ENCODE results near the gene ROMO1. TPM values are rescaled to one million over a fixed set of nuclear protein-coding genes. Genes with fewer than 3 reads are reported as not detected.
"Not testable (repeated sequence)": the region's sequence is repeated elsewhere in the genome, so short reads cannot be mapped to it uniquely, and the experiment has no call there.

The ROMO1 gene
- total RNA-seq, 4 donors from 2014 or later: 158 to 312 (median 228) TPM

- 52 to 69% methylated on average over 8 of the region's 8 CpGs for WGBS, 2 donors (ENCODE audit: low coverage in 1 of 2)
- TF ChIP-seq EP300 (IDR thresholded peaks at IDR 0.05): no peak
- no peak for TF ChIP-seq POLR2AphosphoS5 (IDR thresholded peaks at IDR 0.05)
- TF ChIP-seq CTCF (IDR thresholded peaks at IDR 0.05): no peak
- no peak for TF ChIP-seq POLR2A (IDR thresholded peaks at IDR 0.05)
- no peak for ATAC-seq
- Histone ChIP-seq H3K4me3 (no peak overlapping the region), H3K9me3 (no peaks in the 10 kb centered on the region), H3K27ac (no peak overlapping the region), H3K4me1 (peaks cover 0 to 61% (median 0%) of the 10 kb centered on the region in 3 donors), H3K27me3 (no peaks in the 10 kb centered on the region), H3K36me3 (peaks cover 5 to 98% of the 10 kb centered on the region in 2 donors)
These were observed 20.5 kb downstream of the ROMO1 start for GRCh38 chr20:35719717-35720116.

GRCh38 chr20:35720165-35721123 lies 21.2 kb downstream of the ROMO1 start:
- no peak for ATAC-seq
- WGBS, 2 donors (ENCODE audit: low coverage in 1 of 2): 83 to 90% methylated on average over 2 to 12 of the region's 13 CpGs
- Histone ChIP-seq H3K27ac (no peak overlapping the region), H3K4me1 (peaks cover 0 to 58% (median 0%) of the 10 kb centered on the region in 3 donors), H3K27me3 (no peaks in the 10 kb centered on the region), H3K4me3 (no peak overlapping the region), H3K36me3 (peaks cover 5 to 98% of the 10 kb centered on the region in 2 donors), H3K9me3 (no peaks in the 10 kb centered on the region)
- TF ChIP-seq CTCF (IDR thresholded peaks at IDR 0.05): no peak
- TF ChIP-seq POLR2A (IDR thresholded peaks at IDR 0.05): no peak
- TF ChIP-seq EP300 (IDR thresholded peaks at IDR 0.05): no peak
- TF ChIP-seq POLR2AphosphoS5 (IDR thresholded peaks at IDR 0.05): no peak

DNA sequence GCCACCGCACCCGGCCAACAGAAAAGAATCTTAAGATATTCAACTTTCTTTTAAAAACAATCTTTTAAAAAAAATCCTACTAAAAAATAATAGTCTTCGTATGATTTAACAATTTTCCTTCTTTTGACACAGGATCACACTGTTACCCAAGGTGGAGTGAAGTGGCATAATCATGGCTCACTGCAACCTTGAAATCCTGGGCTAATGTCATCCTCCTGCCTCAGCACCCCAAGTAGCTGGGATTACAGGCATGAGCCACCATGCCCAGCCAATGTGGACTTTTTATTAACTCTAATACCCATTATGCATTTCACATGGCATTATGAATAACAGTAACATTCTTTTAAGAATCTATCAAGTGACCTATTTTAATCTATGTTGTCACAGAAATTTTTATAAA lies 22.0 kb downstream of the ROMO1 start:
- H3K36me3 ChIP-seq: peaks cover 2 to 98% of the 10 kb centered on the region in 2 donors
- 80 to 89% methylated on average over 3 of the region's 3 CpGs for WGBS, 2 donors (ENCODE audit: low coverage in 1 of 2)
- H3K4me1 ChIP-seq: peaks cover 0 to 58% (median 0%) of the 10 kb centered on the region in 3 donors
- H3K4me3 ChIP-seq: no peak overlapping the region
- H3K27me3 ChIP-seq: no peaks in the 10 kb centered on the region
- no peak overlapping the region for H3K27ac ChIP-seq
- ATAC-seq: no peak
- H3K9me3 ChIP-seq: no peaks in the 10 kb centered on the region
- TF ChIP-seq CTCF (IDR thresholded peaks at IDR 0.05) (no peak), POLR2AphosphoS5 (IDR thresholded peaks at IDR 0.05) (no peak), POLR2A (IDR thresholded peaks at IDR 0.05) (no peak), EP300 (IDR thresholded peaks at IDR 0.05) (no peak)

DNA sequence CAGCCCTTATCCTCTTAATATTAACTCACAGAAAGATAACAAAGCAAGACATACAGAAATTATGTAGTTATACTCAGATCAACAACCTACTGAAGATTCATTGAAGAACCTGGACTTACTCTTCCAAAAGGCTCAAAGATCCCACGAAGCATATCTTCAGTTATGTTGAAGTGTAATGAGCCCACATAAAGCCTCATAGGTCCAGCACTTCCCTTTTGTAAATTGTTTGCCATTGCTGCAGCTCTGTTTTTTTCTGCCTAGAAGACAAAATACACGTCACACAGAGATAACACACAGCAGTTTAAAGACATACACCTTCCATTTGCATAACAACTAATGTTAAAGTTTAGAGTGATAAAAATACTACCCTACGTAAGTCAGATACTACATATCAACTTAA lies 22.4 kb downstream of the ROMO1 start:
- peaks cover 0 to 98% of the 10 kb centered on the region in 2 donors for H3K36me3 ChIP-seq

DNA sequence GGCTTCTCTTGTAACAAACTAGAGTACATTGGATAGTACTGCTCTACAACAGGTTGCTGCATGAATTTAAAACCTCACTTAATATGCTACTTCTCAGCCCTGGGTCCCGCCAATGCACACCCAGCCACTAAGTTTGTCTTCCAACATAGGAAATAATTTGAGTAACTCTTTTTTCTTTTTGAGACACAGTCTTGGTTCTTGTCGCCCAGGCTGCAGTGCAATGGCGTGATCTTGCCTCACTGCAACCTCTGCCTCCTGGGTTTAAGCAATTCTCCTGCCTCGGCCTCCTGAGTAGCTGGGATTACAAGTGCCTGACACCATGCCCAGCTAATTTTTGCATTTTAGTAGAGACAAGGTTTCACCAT lies 24.1 kb downstream of the ROMO1 start:
- not testable (repeated sequence) for H3K4me3 ChIP-seq, H3K27me3 ChIP-seq, ATAC-seq, H3K27ac ChIP-seq, H3K9me3 ChIP-seq
- Histone ChIP-seq H3K4me1 (peaks cover 0 to 58% (median 0%) of the 10 kb centered on the region in 3 donors), H3K36me3 (peaks cover 0 to 98% of the 10 kb centered on the region in 2 donors)
- 62 to 95% methylated on average over 3 of the region's 4 CpGs for WGBS, 2 donors (ENCODE audit: low coverage in 1 of 2)

More for the DNA sequence above, 22.4 kb downstream of the ROMO1 start:
- TF ChIP-seq POLR2AphosphoS5 (IDR thresholded peaks at IDR 0.05) (no peak), POLR2A (IDR thresholded peaks at IDR 0.05) (no peak), CTCF (IDR thresholded peaks at IDR 0.05) (no peak), EP300 (IDR thresholded peaks at IDR 0.05) (no peak)
- Histone ChIP-seq H3K27ac (no peak overlapping the region), H3K4me3 (no peak overlapping the region), H3K27me3 (no peaks in the 10 kb centered on the region), H3K9me3 (no peaks in the 10 kb centered on the region), H3K4me1 (peaks cover 0 to 60% (median 0%) of the 10 kb centered on the region in 3 donors)
- ATAC-seq: no peak
- 52 to 55% methylated on average over 3 of the region's 3 CpGs for WGBS, 2 donors (ENCODE audit: low coverage in 1 of 2)

DNA sequence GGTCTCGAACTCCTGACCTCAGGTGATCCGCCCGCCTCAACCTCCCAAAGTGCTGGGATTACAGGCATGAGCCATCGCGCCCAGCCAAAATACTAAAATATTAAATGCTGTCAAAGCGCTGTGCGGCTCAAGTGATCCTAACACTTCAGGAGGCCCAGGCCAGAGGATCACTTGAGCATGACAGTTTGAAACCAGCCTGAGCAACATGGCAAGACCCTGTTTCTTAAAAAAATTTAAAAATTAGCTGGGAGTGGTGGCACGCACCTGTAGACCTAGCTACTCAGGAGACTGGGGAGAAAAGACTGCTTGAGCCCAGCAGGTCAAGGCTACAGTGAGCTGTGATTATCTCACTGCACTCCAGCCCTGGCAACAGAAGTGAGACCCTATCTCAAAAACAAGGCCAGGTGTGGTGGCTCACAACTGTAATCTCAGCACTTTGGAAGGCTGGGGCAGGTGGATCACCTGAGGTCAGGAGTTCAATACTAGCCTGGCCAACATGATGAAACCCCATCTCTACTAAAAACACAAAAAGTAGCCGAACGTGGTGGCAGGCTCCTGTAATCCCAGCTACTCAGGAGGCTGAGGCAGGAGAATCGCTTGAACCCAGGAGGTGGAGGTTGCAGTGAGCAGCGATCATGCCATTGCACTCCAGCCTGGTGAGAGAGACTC lies 24.6 kb downstream of the ROMO1 start:
- ATAC-seq, H3K27me3 ChIP-seq, H3K4me3 ChIP-seq, H3K27ac ChIP-seq, H3K9me3 ChIP-seq: not testable (repeated sequence)
- WGBS, 2 donors (ENCODE audit: low coverage in 1 of 2): 84% methylated on average over 4 of the region's 12 CpGs; no CpG with 5 or more reads in 1 of the 2 donors
- peaks cover 0 to 58% (median 0%) of the 10 kb centered on the region in 3 donors for H3K4me1 ChIP-seq
- peaks cover 0 to 98% of the 10 kb centered on the region in 2 donors for H3K36me3 ChIP-seq

Measured in gastroesophageal sphincter (tissue), 4 donors.